Stimulated activated CD8-positive, alpha-beta memory T cell treated with anti-CD3 and anti-CD28 coated beads, Interleukin-7, amount 100 ng/mL, for 1 hour (primary cell): ENCODE results near the gene NR2E1.

ENCODE experiments used
- DNase-seq, 2 donors: peaks; one replicate each; pipeline ENCODE4 v3.0.0-alpha.2; 2020; ENCODE audit warnings: low read depth in 2 of 2

Gene NR2E1

DNA sequence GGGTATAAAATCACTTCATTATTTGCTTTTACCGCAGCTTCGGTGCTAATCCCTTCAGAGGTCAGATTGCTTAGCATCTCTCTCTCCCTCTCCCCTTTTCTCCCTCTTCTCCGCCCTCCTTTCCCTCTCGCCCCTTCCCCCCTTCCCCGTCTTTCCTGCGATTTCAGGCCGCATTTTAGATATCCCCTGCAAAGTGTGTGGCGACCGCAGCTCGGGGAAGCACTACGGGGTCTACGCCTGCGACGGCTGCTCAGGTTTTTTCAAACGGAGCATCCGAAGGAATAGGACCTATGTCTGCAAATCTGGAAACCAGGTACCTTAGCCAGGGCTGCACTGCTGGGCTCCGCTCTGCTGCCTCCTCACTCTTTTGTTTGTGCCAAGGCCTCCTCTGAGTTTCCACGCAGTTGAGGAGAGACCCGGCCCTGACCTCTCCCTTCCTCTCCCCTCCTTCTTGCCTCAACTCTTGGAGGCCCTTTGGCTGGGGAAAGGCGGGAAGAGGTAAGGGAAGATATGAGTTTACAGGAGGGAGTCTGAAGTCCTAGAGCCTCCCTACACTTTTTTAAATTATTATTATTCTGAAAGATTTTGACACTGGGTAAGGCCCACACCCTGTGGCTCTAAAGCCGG is 5.6 kb downstream of the NR2E1 start:
- DNase-seq: no peak

DNA sequence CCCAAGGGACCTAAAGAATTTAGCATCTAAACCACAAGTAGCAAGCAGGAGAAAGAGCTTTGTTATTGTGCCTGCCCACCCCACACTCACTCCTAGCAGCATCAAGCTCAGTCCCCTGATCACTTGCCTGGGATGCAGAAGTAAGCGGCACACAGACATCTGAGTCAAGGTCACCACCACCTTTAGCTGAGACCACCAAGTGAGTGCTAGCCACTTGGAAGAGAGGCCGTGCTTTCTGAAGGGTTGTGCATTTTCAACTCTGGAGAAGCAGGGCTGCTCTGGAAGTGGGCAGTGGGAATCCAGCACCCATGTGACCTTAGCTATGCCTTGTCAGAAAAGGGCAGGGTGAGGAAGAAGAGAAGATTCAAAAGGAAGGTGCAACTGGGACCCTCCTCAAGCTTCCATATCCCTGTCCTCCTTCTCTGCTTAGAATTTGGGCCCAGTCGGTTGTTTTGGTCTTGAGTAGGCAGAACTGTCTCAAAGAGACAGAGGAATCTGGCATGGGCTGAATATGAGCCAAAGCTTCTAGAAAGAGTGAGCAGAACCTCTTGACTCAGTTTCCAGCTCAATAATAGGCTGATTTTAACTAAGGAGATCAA is 6.2 kb downstream of the NR2E1 start:
- no peak for DNase-seq

DNA sequence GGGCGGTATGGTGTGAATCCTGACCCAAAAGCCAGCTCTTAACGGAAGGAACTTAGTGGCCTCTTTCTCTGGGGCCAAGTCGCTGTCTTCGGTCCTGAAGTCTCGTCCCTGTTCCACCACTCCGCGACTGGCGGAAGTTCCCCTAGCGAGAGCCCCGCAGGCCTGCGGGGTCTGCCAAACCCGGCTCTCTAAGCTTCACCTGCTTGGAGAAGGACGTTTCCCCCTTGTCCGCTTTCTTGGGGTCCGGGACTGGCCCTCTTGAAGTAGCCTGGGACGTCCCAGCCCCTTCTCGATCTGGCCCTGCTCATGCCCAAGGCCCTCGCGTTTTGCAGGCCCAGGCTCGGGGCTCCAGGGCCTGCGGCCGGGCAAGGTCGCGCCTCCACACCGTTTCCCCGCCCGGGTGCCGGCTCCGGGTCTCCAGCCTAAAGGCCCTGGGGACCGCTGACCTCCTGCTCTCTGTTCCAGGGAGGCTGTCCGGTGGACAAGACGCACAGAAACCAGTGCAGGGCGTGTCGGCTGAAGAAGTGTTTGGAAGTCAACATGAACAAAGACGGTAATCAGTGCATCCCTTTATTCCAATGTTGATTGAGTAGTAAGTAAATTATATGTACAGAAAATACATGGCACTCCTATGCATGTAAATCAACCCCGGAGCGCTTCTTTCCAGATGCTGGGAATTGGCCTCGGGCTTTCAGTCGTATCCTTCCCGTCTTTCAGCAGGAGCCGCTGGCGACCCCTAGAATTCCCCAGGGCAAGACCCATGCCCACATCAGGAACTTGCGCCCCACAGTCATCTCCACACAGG is 8.8 kb downstream of the NR2E1 start:
- no peak for DNase-seq

DNA sequence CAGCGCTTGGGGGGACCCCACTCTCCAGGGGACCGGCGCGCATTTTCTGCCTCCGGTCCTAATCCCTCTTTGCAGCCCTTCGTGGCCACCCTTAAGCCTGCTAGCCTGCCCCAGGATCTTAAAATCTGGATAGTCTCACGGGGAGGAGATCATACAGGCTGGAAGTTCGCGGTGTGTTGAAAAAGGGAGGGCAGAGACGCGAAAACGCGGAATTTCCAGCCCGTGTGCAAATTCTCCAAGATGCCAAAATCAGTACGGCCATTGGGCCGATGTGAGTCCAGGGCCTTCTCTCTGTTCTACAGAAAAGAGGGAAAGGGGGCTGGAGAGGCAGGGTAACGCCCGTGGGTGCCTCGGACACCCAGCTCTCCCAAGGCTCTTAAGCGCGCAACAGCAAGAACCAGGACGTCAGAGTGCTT is 9.4 kb downstream of the NR2E1 start:
- no peak for DNase-seq

DNA sequence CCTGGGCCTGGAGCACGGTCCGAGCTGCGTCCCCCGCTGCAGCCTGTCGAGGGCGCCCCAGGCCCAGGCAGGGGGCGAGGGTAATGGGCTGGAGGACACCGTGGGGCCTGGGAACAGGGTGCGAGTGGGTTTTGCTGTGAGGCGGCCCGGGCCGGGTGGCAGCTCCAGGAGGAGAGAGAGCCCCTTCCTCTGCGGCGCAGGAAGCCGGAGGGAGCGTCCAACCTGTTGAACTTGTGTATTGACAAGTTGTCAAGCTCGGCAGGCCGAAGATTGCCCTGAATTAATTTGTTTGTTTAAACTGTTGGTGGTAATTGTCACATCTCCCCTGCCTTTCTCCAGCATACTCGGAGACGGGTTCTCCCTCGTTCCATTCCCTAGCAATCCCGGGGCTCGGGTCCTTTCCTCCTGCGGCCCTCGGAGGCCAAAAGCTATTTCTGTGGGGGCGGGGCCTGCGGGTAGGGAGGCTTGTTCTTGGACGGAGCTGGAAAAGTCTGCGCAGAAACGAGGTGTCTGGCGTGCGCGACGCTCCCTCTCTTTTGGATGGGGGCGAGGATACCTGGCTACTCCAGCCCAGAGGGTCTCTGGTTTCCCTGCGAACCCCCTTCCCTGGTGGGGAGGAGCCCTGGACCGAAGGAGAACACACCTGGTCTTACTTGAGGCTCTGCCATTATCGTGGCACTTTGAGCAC is 9.9 kb downstream of the NR2E1 start:
- no peak for DNase-seq

DNA sequence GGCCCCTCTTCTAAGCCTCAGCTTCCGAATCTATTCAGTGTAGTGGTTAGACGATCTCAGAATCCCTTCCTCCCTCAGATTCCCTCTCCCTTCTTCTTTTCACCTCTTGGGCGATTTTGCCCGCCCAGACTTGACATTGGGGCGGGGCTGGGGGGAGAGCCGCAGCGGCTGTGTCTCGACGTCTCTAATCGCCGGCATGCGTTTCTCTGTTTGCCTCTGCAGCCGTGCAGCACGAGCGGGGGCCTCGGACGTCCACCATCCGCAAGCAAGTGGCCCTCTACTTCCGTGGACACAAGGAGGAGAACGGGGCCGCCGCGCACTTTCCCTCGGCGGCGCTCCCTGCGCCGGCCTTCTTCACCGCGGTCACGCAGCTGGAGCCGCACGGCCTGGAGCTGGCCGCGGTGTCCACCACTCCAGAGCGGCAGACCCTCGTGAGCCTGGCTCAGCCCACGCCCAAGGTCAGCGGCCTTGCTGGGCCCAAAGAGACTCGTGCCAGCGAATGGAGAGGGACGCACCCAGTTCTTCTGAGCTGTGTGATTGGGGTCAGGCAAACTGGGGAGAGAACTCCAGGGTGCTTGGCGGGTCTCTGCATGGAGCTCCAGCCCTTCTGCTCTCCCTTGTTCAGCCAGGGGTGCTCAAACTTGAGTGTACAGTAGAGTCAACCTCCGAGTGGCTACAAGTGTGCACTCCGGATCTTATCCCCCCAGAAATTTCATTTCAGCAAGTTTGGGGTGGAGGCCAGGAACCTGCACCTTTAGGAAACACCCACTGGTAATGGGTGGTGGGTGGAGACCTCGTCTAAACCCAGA is 10.7 kb downstream of the NR2E1 start:
- no peak for DNase-seq

DNA sequence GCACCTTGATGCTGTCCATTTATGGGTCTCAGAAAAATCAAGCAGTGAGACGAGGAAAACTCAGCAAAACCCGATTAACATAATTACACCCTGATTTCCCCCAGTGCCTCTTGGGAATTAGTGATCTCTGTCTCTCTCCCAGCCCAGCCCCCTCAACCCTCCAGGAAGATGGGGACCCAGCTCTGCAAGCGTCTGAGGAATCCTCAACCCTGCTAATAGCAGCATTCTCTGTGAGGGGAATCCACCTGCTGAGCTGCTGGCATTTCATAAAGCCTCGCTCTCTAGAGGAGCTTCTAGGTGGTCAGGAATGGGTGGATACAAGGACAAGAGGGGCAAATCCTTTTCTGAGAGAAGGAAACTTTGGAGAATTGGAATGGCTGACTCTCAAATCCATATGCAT is 13.9 kb downstream of the NR2E1 start:
- no peak for DNase-seq

DNA sequence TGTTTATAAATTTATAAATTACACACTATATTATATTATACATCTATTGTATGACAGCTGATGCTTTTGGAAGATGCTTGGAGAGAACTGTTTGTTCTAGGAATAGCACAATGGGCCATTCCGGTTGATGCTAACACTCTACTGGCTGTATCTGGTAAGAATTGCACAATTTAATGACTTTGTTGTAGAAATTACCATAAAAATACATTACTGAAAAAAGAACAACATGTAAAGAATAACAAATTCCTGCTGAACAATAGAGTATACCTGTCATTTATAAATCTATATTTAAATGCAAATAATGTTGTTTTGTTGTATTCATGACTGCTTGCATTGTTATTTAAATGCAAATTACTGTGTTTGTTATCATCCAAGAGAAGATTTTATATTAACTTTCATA is 14.4 kb downstream of the NR2E1 start:
- DNase-seq: no peak

DNA sequence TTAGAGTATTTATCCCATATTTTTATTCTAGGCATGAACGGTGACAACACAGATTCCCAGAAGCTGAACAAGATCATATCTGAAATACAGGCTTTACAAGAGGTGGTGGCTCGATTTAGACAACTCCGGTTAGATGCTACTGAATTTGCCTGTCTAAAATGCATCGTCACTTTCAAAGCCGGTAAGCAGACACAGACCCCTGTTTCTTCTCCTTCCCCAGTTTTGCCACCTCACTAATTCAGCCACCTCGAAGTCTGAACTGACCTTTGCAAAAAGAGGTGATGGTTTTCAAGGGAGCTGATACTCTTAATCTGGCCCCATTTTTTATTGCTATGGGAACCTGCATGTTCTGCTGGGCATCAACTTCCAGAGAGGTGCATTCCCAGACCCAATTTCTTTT is 15.0 kb downstream of the NR2E1 start:
- DNase-seq: no peak

DNA sequence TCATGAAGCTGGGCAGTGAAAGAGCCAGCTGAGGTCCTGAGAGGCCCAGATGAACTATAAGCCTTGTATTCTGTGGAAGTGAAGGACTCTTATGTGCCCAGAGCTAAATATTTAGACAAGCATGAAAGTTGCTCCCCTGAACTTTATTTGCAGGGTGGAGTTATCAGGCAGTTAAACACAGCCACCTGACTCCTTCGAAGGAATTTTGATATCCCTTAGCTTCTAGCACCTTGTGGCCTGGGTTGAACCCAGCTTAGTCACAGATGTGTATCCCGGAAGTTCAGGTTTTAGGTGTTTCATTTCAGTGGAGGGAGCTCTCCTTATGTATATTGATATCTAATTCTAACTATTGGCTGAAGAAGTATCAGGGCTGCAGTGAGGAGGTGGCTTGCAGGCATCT is 20.4 kb downstream of the NR2E1 start:
- no peak for DNase-seq

DNA sequence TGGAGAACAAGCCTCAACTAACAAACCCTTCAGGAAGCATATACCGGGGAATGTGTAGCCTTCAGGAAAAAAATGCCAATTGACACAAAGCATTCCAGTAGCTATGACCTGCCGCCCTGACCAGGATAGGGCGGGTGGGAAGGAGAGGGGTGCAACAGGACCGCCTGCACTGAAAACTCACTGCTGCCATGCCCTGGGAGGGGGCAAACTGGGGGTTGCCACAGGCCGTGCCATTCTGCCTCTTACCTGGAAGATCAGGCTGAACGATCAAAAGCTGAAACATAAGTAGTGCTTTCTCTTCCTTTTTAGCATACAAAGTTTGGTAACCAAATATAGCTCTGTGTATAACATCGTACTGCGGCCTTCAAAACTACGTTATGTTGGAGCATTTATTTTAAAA is 21.7 kb downstream of the NR2E1 start:
- no peak for DNase-seq

DNA sequence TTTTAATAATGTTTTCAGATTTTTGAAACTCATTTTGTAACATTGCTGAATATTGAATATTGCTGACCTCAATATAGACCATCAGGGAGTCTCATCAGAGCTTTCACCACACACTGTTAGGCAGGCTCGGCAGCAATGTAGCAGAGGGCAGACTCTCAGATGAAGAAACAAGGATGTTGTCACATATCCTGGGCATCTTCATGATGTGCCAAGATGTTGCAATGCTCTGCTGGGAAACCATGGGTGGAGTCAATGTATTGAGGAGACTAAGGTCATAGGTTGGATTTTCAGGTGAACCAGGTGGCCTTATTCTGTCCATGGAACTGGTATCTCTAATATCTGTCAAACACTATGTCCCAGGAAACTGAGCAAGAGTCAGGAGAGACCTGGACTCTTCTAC is 27.3 kb downstream of the NR2E1 start:
- DNase-seq: no peak

DNA sequence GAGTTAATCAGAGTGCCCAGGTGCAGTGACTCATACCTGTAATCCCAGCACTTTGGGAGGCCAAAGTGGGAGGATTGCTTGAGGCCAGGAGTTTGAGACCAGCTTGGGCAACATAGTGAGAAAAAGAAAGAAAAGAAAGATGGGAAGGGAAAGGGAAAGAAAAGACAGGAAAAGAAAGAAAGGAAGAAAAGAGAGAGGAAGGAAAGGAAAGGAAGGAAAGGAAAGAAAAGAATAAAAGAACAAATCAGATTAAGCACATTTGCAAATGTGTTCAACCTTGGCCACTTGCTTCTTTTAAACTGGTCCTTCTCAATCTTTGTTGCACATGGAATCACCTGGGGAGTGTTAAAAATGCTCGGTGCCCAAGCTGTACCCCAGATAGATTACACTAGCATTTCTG is 28.0 kb downstream of the NR2E1 start:
- DNase-seq: no peak

DNA sequence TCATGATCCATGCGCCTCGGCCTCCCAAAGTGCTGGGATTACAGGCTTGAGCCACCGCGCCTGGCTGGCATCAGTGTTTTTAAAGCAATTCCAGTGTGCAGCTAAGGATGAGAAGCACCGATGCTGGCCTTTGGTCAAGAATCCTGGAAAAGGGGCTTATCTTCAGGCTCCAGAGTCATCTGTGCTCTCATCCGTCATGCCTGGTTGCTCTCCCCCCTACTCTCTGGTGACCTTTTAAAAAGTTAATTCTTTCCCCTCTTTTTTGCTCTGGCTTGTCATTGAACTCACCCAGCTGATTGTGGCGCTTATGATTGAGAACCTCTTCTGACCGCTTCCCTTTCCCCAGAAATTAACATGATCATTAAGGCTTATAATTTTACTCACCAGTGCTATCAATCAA is 28.7 kb downstream of the NR2E1 start:
- no peak for DNase-seq

DNA sequence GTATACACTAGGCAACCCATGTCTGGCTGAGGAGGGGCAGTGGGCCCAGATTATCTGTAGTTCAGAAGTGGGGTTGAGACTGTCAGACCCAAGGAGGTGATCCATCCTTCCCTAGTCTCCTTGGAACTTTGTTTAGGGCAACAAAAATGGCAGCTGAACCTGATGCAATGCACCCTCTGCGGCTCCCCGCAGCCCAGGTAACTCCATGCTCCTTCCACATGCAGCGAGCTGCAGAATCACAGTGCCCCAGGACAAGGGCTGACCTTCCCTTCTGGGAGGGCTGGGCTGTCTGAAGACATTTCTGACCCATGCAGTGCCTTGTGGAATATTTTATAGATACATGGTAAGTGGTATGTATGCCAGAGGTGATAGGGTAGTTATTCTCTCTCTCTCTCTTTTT is 29.4 kb downstream of the NR2E1 start:
- no peak for DNase-seq

DNA sequence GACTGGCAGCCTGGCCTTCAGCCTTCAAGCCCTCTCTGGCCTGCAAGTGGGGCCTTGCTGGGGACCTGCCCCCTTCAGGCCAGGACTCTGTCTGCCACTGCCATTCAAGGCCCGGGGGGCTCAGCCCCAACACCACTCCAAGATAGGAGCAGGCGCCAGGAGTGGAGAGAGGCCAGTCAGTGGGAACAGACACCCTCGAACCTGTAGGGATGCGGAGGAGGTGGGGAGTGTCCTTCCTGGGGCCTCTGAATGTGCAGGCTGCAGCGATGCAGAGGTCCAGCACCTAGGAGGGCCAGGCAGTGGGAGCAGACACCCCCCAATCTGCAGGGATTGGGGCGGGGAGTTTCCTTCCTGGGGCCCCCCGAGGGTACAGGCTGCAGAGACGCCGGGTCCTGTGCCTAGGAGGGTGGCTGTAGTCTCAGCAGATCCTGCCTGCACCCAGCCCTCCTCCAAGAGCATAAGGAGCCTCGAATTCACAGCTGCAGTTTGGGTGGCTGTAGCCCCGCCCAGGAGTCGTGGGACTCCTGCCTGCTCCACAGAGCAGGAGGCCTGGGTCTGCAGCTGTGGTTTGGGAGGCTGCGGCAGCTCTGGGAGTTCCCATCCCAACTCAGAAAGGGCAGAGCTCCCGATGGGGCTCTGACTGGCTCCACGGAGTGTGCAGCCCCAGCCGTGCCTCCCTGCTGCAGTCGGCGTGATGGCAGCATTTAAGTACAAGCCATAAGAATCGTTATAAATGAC is 33.1 kb downstream of the NR2E1 start:
- DNase-seq: no peak

DNA sequence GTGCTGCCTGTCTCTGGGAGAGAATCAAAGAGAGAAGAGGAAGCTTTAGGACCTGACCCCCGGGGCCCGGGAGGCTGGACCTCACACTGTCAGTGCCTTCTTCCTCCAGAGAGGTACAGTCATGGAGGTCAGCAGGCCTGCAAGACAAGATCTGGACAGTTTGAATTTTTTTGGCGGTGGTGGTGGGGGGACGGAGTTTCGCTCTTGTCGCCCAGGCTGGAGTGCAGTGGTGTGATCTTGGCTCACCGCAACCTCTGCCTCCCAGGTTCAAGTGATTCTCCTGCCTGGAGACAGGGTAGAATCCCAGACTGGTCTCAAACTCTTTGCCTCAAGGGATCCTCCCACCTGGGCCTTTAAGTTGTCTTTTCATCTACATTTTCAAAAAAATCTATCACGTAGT is 34.4 kb downstream of the NR2E1 start:
- DNase-seq: no peak

DNA sequence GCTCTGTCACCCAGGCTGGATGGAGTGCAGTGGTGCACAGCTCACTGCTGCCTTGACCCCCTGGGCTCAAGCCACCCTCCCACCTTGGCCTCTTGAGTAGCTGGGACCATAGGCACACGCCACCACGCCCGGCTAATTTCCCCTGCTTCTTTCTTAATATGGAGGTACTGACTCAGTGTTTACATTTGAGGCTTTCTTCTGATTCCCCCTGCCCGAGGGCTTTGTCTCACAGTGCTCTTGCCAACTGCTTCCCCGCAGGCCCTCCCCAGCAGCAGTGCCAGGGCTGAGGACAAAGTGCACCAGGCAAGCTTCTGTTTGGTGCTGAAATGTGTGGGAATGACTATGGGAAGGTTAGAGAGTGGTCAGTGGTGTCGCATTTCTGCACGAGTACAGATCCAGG is 34.8 kb downstream of the NR2E1 start:
- no peak for DNase-seq

DNA sequence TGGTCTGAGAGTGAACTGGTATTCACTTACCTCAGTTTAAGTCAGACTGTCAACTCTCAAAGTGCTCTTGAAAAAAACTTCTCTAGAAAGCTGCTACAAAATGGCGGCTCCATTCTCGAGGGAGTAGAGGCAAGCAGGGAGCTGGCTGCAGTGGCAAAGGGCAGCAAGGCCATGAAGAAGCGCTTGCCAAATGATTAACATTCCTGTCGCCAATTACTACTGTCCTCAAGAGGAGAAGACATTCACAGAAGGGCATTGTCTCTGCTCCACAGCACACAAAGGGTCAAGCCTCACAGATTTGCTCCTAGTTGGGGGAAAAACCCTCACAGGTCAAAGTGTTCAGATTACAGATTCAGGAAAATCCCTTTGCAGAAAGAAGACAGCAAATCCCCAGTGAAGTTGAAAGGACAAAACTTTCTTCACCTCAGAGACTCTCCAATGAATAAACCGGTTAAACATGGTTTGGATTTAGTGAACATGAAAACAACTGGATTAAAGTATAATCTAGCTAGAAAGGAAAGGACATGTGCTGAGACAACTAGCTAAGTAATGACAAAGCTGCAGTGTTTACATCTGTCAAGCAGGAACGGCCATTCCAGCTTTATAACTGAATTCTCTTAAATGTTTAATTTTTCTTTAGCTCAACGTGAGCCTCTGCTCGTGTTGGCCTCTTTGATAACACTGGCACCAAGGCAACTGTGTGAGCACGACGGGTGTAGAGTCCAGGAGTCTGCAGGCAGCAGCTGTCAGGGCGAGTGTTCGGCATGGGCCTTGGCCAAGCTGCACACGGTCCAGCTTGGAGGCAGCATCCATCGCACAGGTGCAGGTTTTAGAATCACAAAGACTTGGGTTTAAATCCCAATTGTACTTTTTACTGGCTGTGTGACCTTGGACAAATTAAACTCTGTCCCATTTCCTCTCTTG is 37.6 kb downstream of the NR2E1 start:
- DNase-seq: no peak

DNA sequence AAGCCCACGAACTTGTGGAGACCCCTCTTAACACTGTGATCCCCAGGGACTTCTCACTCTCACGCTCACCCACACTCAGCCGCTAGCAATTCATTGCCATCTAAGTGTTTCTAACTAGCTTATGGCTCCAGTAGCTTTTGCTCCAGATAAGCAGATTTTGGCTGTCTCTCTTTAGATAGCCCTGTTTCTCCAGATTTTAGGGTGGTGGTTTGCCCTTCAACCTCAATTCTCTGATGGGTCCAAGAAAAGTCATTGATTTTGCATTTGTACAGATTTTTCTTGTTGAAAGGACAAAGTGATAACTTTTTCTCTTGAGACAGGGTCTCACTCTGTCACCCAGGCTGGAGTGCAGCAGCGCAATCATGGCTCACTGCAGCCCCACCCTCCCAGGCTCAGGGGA is 41.2 kb downstream of the NR2E1 start:
- no peak for DNase-seq
